ENCODE measurements around the gene CMSS1. TPM values are rescaled to one million over a fixed set of nuclear protein-coding genes. Genes with fewer than 3 reads are reported as not detected.

Gene CMSS1
- total and polyA plus RNA-seq, 8 donors: 14.4 to 29.9 (median 15.9) TPM

DNA sequence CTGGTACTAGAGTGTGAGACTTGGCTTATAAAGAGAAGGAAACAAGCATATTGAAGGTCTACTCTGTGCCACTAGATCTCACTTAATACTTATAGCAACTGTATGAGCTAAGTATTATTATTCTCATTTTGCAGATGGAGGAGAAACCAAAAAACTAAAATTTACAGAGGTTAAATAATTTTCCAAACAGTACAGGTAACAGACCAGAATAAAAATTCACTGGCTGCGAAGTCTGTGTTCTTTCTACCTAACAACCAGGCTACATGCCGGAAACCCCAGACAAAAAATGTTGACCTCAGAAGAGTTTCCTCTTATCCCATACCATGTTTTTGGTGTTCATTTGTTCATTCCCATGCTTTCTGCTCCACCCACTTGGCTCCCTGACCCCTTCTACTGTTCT is 46.6 kb downstream of the CMSS1 start:
- 96 to 98% methylated on average over 2 of the region's 2 CpGs for WGBS, 2 donors
- ATAC-seq: no peak
- no peak for FAIRE-seq
- Histone ChIP-seq H3K36me3 (no peaks in the 10 kb centered on the region), H3K27me3 (no peaks in the 10 kb centered on the region), H3K4me1 (peaks cover 0 to 6% (median 0%) of the 10 kb centered on the region in 3 donors), H3K9me3 (no peaks in the 10 kb centered on the region), H3K4me3 (no peak overlapping the region), H3K27ac (no peak overlapping the region)
- no peak for DNase-seq
- TF ChIP-seq, protein P1, sequence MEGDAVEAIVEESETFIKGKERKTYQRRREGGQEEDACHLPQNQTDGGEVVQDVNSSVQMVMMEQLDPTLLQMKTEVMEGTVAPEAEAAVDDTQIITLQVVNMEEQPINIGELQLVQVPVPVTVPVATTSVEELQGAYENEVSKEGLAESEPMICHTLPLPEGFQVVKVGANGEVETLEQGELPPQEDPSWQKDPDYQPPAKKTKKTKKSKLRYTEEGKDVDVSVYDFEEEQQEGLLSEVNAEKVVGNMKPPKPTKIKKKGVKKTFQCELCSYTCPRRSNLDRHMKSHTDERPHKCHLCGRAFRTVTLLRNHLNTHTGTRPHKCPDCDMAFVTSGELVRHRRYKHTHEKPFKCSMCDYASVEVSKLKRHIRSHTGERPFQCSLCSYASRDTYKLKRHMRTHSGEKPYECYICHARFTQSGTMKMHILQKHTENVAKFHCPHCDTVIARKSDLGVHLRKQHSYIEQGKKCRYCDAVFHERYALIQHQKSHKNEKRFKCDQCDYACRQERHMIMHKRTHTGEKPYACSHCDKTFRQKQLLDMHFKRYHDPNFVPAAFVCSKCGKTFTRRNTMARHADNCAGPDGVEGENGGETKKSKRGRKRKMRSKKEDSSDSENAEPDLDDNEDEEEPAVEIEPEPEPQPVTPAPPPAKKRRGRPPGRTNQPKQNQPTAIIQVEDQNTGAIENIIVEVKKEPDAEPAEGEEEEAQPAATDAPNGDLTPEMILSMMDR (IDR thresholded peaks at IDR 0.05): no peak
- intact Hi-C loops (cut with DNase I): no loop called here

DNA sequence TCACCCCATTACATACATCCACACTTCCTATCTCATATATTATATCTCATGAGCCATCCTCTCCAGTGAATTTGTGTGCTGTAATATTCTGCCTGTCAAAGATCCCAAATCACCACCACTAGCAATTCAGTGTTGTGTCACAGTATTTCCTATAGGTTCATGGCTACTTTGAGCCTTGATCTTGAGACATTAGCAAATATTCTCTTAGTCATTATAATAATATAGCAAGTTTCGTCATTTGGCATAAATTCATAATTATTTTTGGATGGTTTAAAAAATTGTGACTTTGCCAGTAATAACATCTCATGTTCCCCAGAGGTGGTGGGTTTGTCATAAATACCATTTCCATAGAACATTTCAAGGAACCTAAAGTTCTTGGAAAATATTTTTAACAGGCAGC is 47.7 kb downstream of the CMSS1 start:
- Histone ChIP-seq H3K4me3 (no peak overlapping the region), H3K36me3 (no peaks in the 10 kb centered on the region), H3K27ac (no peak overlapping the region), H3K9me3 (no peaks in the 10 kb centered on the region), H3K4me1 (no peaks in the 10 kb centered on the region), H3K27me3 (no peaks in the 10 kb centered on the region)
- WGBS, 2 donors: 80 to 84% methylated on average over 1 of the region's 1 CpG
- DNase-seq (no peak), FAIRE-seq (no peak), ATAC-seq (no peak)
- intact Hi-C loops (cut with DNase I): no loop called here
- TF ChIP-seq, protein P1 (IDR thresholded peaks at IDR 0.05): no peak

DNA sequence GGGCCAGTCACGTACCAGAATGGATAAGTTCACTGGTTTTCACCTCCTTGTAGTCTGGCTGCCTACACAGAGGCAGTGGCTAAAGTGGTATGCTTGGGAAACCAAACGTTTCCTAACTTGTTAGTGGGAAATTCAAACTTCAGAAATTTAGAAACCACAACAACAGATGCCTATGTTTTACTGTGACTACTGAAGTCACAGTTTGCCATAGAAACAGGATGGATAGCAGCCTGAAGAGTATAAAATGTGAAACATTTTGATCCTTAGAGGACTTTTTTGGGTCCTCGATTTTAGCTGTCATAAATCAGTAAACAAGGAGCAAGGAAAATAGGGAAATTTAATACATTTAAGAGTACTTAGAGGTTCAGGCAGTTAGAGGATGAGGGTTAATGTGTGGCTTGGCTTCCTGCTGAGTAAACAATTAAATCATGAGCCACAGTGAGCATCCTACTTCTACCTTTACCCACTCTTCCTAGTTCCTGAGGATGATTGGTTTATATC is 48.6 kb downstream of the CMSS1 start:
- 48 to 53% methylated on average over 3 of the region's 3 CpGs for WGBS, 2 donors
- ATAC-seq (peak in 2 of 4 donors; percentile 32 to 38), FAIRE-seq (no peak), DNase-seq (no peak)
- TF ChIP-seq, protein P1 (IDR thresholded peaks at IDR 0.05): no peak
- no peak overlapping the region for H3K27ac ChIP-seq
- no peaks in the 10 kb centered on the region for H3K27me3 ChIP-seq
- no peaks in the 10 kb centered on the region for H3K9me3 ChIP-seq
- peaks cover 0 to 4% (median under 1%) of the 10 kb centered on the region in 3 donors for H3K4me1 ChIP-seq
- no peaks in the 10 kb centered on the region for H3K36me3 ChIP-seq
- intact Hi-C loops (cut with DNase I): no loop called here
- H3K4me3 ChIP-seq: no peak overlapping the region

DNA sequence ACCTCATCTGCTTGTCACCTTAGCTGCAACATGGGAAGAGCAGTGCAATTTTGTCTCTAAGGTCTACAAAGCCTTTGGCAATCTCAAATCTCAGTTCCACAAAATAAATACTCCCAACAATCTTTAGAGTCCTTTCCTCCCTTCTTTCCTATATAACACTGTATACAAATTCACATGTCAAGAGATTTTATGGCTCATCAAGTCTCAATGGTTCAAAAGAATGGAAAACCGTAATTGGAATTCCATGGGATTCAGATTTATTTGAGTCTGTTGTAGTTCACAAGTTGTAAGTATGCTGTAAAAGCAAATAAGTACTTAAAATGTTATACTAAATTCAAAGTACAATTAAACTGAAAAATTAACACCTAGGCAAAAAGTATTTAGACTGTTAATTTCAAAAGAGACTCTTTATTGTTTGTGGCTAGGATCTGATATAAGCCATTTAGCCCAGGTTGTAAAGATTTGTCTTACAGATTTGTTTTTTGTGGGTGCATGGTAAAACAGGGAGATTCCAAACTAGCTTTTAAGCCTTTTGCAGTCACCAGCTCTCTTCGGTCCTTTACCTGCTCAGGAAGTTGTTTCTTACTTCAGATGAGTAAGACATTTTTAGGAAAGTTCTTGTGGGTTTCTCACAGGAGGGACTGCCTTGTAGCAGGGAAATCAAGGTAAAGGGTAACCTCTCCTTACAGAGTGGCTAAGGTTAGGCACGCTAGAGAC is 50.1 kb downstream of the CMSS1 start:
- DNase-seq (no peak), ATAC-seq (no peak), FAIRE-seq (no peak)
- no peaks in the 10 kb centered on the region for H3K9me3 ChIP-seq
- H3K27ac ChIP-seq: no peak overlapping the region
- intact Hi-C loops (cut with DNase I): no loop called here
- peaks cover 0 to 10% (median 4%) of the 10 kb centered on the region in 3 donors for H3K4me1 ChIP-seq
- TF ChIP-seq, protein P1 (IDR thresholded peaks at IDR 0.05): no peak
- H3K36me3 ChIP-seq: no peaks in the 10 kb centered on the region
- 92% methylated on average over 3 of the region's 3 CpGs for WGBS, 2 donors
- no peaks in the 10 kb centered on the region for H3K27me3 ChIP-seq
- H3K4me3 ChIP-seq: no peak overlapping the region

DNA sequence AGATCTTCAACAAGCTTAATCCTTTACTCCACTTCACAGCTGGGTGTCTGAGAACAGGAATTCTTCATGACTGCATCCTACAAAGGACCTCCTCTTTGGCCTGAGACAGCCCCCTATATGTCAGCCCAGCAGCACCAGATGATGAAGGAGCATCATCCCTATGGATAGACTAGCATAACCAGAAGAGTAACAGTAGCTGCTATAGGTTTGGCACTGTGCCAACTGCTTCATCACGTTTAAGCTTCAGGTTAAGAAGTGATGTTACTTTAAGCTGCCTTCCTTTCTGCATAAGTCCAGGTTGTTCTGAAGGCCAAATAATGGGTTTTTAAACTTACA is 50.6 kb downstream of the CMSS1 start:
- Histone ChIP-seq H3K27ac (no peak overlapping the region), H3K9me3 (no peaks in the 10 kb centered on the region), H3K4me1 (peaks cover 0 to 10% (median 4%) of the 10 kb centered on the region in 3 donors), H3K27me3 (no peaks in the 10 kb centered on the region), H3K4me3 (no peak overlapping the region), H3K36me3 (no peaks in the 10 kb centered on the region)
- intact Hi-C loops (cut with DNase I): no loop called here
- no peak for FAIRE-seq
- TF ChIP-seq, protein P1 (IDR thresholded peaks at IDR 0.05): no peak
- peak in 1 of 4 donors; percentile 11 for ATAC-seq
- DNase-seq: no peak
- 6 to 7% methylated on average over 1 of the region's 1 CpG for WGBS, 2 donors
